GM19395 (cell line): ENCODE results near the gene IQGAP3.
"Not testable (repeated sequence)": the region's sequence is repeated elsewhere in the genome, so short reads cannot be mapped to it uniquely, and the experiment has no call there.

ENCODE experiments used
- ATAC-seq: cut with Tn5 transposase; IDR thresholded peaks from one replicate; pipeline ENCODE4 v1.9.1; 2021; ENCODE audit warnings: mild to moderate bottlenecking, moderate library complexity; ENCODE audit not compliant: unreplicated experiment

The IQGAP3 gene

GRCh38 chr1:156592910-156593660 is 20.7 kb upstream of the IQGAP3 start:
- ATAC-seq, result no peak

GRCh38 chr1:156592158-156592909 is 20.0 kb upstream of the IQGAP3 start:
- ATAC-seq, result no peak

GRCh38 chr1:156591432-156592157 is 19.2 kb upstream of the IQGAP3 start, which contains the start of gene NAXE:
Gene NAXE (plus strand): TSS chr1:156591776. CDS start chr1:156591805, 29 bp downstream.
- peak; percentile 78 for ATAC-seq

GRCh38 chr1:156591181-156591431 is 18.7 kb upstream of the IQGAP3 start:
- ATAC-seq, result peak; percentile 15

- ATAC-seq, result no peak
Observed at GRCh38 chr1:156590326-156591180, 18.2 kb upstream of the IQGAP3 start.

GRCh38 chr1:156589546-156589945 is 17.2 kb upstream of the IQGAP3 start:
- ATAC-seq, result no peak

- not testable (repeated sequence) for ATAC-seq
Observed at GRCh38 chr1:156587927-156588326, 15.6 kb upstream of the IQGAP3 start.

GRCh38 chr1:156586892-156587477 is 14.6 kb upstream of the IQGAP3 start:
- ATAC-seq, result no peak

- no peak for ATAC-seq
Observed at GRCh38 chr1:156586323-156586722, 14.0 kb upstream of the IQGAP3 start.

GRCh38 chr1:156584813-156585212 is 12.4 kb upstream of the IQGAP3 start:
- ATAC-seq, result no peak

GRCh38 chr1:156583821-156584622 is 11.7 kb upstream of the IQGAP3 start:
- no peak for ATAC-seq

GRCh38 chr1:156582388-156583017 is 10.1 kb upstream of the IQGAP3 start:
- no peak for ATAC-seq

GRCh38 chr1:156581661-156582387 is 9.5 kb upstream of the IQGAP3 start:
- ATAC-seq, result no peak

- no peak for ATAC-seq
Observed at GRCh38 chr1:156579472-156579871, 7.1 kb upstream of the IQGAP3 start, which contains the start of gene TTC24. Gene TTC24 (plus strand): TSS chr1:156579723. CDS start chr1:156581365, 1,642 bp downstream.

- ATAC-seq, result no peak
Observed at GRCh38 chr1:156578055-156578454, 5.7 kb upstream of the IQGAP3 start.

GRCh38 chr1:156577550-156577949 is 5.2 kb upstream of the IQGAP3 start:
- no peak for ATAC-seq

- no peak for ATAC-seq
Observed at GRCh38 chr1:156574039-156574633, 1.8 kb upstream of the IQGAP3 start.

GRCh38 chr1:156572663-156573018 is 276 bp upstream of the IQGAP3 start:
- no peak for ATAC-seq
